ENCODE data around the gene ADAT3.

Gene ADAT3

GRCh38 chr19:1954532-1954933 lies 49.3 kb downstream of the ADAT3 start:
- Mint-ChIP-seq H3K27me3 (ENCODE audit: low read depth) (no peaks in the 10 kb centered on the region), H3K36me3 (ENCODE audit: low read depth) (peaks cover 4% of the 10 kb centered on the region), H3K4me3 (no peak overlapping the region), H3K4me1 (no peaks in the 10 kb centered on the region), H3K27ac (no peak overlapping the region), H3K9me3 (no peaks in the 10 kb centered on the region)
- TF ChIP-seq CTCF (IDR thresholded peaks at IDR 0.05; ENCODE audit: unreplicated experiment in 3 of 3) = no peak

- no peaks in the 10 kb centered on the region for H3K9me3 Mint-ChIP-seq
- peaks cover under 1% of the 10 kb centered on the region for H3K36me3 Mint-ChIP-seq (ENCODE audit: low read depth)
- H3K4me3 Mint-ChIP-seq = no peak overlapping the region
- H3K27ac Mint-ChIP-seq = no peak overlapping the region
- H3K4me1 Mint-ChIP-seq = no peaks in the 10 kb centered on the region
- TF ChIP-seq CTCF (IDR thresholded peaks at IDR 0.05; ENCODE audit: unreplicated experiment in 3 of 3) = no peak
- no peaks in the 10 kb centered on the region for H3K27me3 Mint-ChIP-seq (ENCODE audit: low read depth)
Observed at GRCh38 chr19:1955171-1956121, 50.2 kb downstream of the ADAT3 start.

GRCh38 chr19:1956122-1956494 lies 50.9 kb downstream of the ADAT3 start:
- no peak overlapping the region for H3K27ac Mint-ChIP-seq
- H3K36me3 Mint-ChIP-seq (ENCODE audit: low read depth) = no peaks in the 10 kb centered on the region
- no peak overlapping the region for H3K4me3 Mint-ChIP-seq
- no peaks in the 10 kb centered on the region for H3K9me3 Mint-ChIP-seq
- no peaks in the 10 kb centered on the region for H3K27me3 Mint-ChIP-seq (ENCODE audit: low read depth)
- no peaks in the 10 kb centered on the region for H3K4me1 Mint-ChIP-seq
- TF ChIP-seq CTCF (IDR thresholded peaks at IDR 0.05; ENCODE audit: unreplicated experiment in 3 of 3) = no peak

DNA sequence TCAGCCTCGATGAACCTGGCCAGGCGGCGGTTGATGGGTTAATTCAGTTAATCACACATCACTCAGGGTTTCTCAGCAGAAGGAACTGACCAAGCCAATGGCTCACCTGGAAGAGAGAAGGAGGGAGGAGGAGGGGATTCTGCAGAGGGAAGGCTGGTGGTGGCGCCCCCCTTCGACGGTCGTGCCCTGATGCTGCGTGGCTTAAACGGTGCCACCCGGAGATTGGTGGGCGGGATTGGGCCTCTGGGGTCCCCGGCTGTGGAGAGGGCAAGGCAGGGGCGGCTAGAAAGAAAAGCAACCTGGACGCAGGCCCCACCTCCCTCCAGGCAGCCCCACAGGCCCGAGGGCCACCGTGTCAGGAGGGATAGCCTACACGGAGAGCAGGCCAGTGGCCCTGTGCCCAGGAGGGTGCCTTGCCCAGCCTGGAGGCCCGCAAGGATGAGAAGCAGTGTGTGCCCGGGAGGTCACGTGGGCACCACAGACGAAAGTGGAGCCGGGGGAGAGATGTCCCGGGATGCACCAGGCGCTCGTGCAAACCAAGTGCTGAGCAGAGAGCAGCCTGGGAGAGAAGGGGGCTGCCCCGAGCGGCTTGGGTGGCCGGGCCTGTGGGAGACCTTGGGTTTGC lies 51.8 kb downstream of the ADAT3 start:
- Mint-ChIP-seq H3K4me3 (no peak overlapping the region), H3K27me3 (ENCODE audit: low read depth) (no peaks in the 10 kb centered on the region), H3K4me1 (peaks cover 6% of the 10 kb centered on the region), H3K27ac (no peak overlapping the region), H3K36me3 (ENCODE audit: low read depth) (no peaks in the 10 kb centered on the region), H3K9me3 (no peaks in the 10 kb centered on the region)
- no peak for TF ChIP-seq CTCF (IDR thresholded peaks at IDR 0.05; ENCODE audit: unreplicated experiment in 3 of 3)

GRCh38 chr19:1957562-1958248 lies 52.5 kb downstream of the ADAT3 start:
- no peak overlapping the region for H3K4me3 Mint-ChIP-seq
- H3K27ac Mint-ChIP-seq = no peak overlapping the region
- H3K36me3 Mint-ChIP-seq (ENCODE audit: low read depth) = peaks cover under 1% of the 10 kb centered on the region
- TF ChIP-seq CTCF (IDR thresholded peaks at IDR 0.05; ENCODE audit: unreplicated experiment in 3 of 3) = no peak
- no peaks in the 10 kb centered on the region for H3K27me3 Mint-ChIP-seq (ENCODE audit: low read depth)
- H3K4me1 Mint-ChIP-seq = peaks cover 6% of the 10 kb centered on the region
- H3K9me3 Mint-ChIP-seq = no peaks in the 10 kb centered on the region

All from nephron (organoid).